ENCODE results near the gene NAP1L3.

NAP1L3 gene

DNA sequence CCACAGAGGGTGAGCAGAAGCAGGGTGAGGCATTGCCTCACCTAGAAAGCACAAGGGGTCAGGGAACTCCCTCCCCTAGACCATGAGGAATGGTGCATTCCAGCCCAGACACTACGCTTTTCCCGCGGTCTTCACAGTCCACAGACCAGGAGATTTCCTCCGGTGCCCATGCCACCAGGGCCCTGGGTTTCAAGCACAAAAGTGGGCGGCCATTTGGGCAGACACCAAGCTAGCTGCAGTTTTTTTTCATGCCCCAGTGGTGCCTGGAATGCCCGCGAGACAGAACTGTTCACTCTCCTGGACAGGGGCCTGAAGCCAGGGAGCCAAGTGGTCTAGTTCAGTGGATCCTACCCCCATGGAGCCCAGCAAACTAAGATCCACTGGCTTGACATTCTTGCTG, 12.8 kb downstream of the NAP1L3 start:
- no peak overlapping the region for H3K27ac ChIP-seq (ENCODE audit: low read depth, low read length)
- no peak overlapping the region for H2AK5ac ChIP-seq (ENCODE audit: low read length)
- H3K4me1 ChIP-seq (ENCODE audit: control insufficient read depth, low read depth, low read length): no peaks in the 10 kb centered on the region
- H3K79me1 ChIP-seq (ENCODE audit: low read length): no peaks in the 10 kb centered on the region
- no peak overlapping the region for H3K56ac ChIP-seq (ENCODE audit: low read length)
- no peak overlapping the region for H3K18ac ChIP-seq (ENCODE audit: low read length)
- no peak overlapping the region for H4K8ac ChIP-seq (ENCODE audit: low read depth, low read length)
- H2BK5ac ChIP-seq (ENCODE audit: low read length): no peak overlapping the region
- no peak overlapping the region for H3K9ac ChIP-seq (ENCODE audit: low read length)
- H3K27me3 ChIP-seq (ENCODE audit: insufficient read depth, low read length, poor library complexity): no peaks in the 10 kb centered on the region
- no peak overlapping the region for H3K4me2 ChIP-seq (ENCODE audit: low read length)
- no peak overlapping the region for H3K4ac ChIP-seq (ENCODE audit: low read depth, low read length)
- H3K36me3 ChIP-seq (ENCODE audit: control insufficient read depth, insufficient read depth, low read length): no peaks in the 10 kb centered on the region
- no CpG with 5 or more reads among the region's 7 CpGs for WGBS (ENCODE audit: extremely low coverage, insufficient coverage, low lambda C conversion rate)
- DNase-seq: no peak
- H3K79me2 ChIP-seq (ENCODE audit: control insufficient read depth, insufficient read depth, low read length): no peaks in the 10 kb centered on the region
- H3K4me3 ChIP-seq (ENCODE audit: low read length): no peak overlapping the region
- H3K23ac ChIP-seq (ENCODE audit: low read length): no peak overlapping the region
- no peak overlapping the region for H4K5ac ChIP-seq (ENCODE audit: low read length)
- no peak overlapping the region for H2BK15ac ChIP-seq (replicated peaks; ENCODE audit: low read depth)
- no peak overlapping the region for H2BK120ac ChIP-seq (ENCODE audit: low read depth, low read length)

DNA sequence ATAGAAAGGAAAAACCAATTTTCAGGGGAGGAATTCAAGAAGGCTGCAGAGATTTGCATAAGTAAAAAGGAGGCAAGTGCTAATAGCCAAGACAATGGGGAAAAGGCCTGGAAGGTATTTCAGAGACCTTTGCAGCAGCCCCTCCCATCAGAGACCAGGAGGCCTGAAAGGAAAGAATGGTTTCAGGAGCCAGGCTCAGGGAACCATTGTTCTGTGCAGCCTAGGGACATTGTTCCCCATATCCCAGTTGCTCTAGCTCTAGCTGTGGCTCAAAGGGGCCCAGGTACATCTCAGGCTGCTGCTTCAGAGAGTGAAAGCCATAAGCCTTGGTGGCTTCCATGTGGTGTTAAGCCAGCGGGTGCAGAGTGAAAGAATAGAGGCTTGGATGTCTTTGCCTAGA, 24.0 kb downstream of the NAP1L3 start:
- H4K5ac ChIP-seq (ENCODE audit: low read length): no peak overlapping the region
- no peak overlapping the region for H3K4me3 ChIP-seq (ENCODE audit: low read length)
- no peak overlapping the region for H3K9ac ChIP-seq (ENCODE audit: low read length)
- H3K27ac ChIP-seq (ENCODE audit: low read depth, low read length): no peak overlapping the region
- no peak overlapping the region for H2BK5ac ChIP-seq (ENCODE audit: low read length)
- no CpG with 5 or more reads among the region's 1 CpG for WGBS (ENCODE audit: extremely low coverage, insufficient coverage, low lambda C conversion rate)
- H3K4me1 ChIP-seq (ENCODE audit: control insufficient read depth, low read depth, low read length): no peaks in the 10 kb centered on the region
- H3K56ac ChIP-seq (ENCODE audit: low read length): no peak overlapping the region
- H2AK5ac ChIP-seq (ENCODE audit: low read length): no peak overlapping the region
- H4K8ac ChIP-seq (ENCODE audit: low read depth, low read length): no peak overlapping the region
- no peak overlapping the region for H3K23ac ChIP-seq (ENCODE audit: low read length)
- no peaks in the 10 kb centered on the region for H3K27me3 ChIP-seq (ENCODE audit: insufficient read depth, low read length, poor library complexity)
- H3K36me3 ChIP-seq (ENCODE audit: control insufficient read depth, insufficient read depth, low read length): no peaks in the 10 kb centered on the region
- H2BK120ac ChIP-seq (ENCODE audit: low read depth, low read length): no peak overlapping the region
- H3K79me1 ChIP-seq (ENCODE audit: low read length): no peaks in the 10 kb centered on the region
- peak; percentile 40 for DNase-seq
- H2BK15ac ChIP-seq (replicated peaks; ENCODE audit: low read depth): no peak overlapping the region
- no peak overlapping the region for H3K4me2 ChIP-seq (ENCODE audit: low read length)
- H3K79me2 ChIP-seq (ENCODE audit: control insufficient read depth, insufficient read depth, low read length): no peaks in the 10 kb centered on the region
- H3K4ac ChIP-seq (ENCODE audit: low read depth, low read length): no peak overlapping the region
- H3K18ac ChIP-seq (ENCODE audit: low read length): no peak overlapping the region

GRCh38 chrX:93637591-93637990, 35.8 kb downstream of the NAP1L3 start:
- no peak overlapping the region for H4K5ac ChIP-seq (ENCODE audit: low read length)
- no peak overlapping the region for H3K56ac ChIP-seq (ENCODE audit: low read length)

More at GRCh38 chrX:93637591-93637990, 35.8 kb downstream of the NAP1L3 start:
- H3K4me2 ChIP-seq (ENCODE audit: low read length): no peak overlapping the region
- no peak overlapping the region for H3K4ac ChIP-seq (ENCODE audit: low read depth, low read length)
- no peak overlapping the region for H2BK120ac ChIP-seq (ENCODE audit: low read depth, low read length)
- WGBS (ENCODE audit: extremely low coverage, insufficient coverage, low lambda C conversion rate): no CpG with 5 or more reads among the region's 2 CpGs
- no peaks in the 10 kb centered on the region for H3K79me2 ChIP-seq (ENCODE audit: control insufficient read depth, insufficient read depth, low read length)
- DNase-seq: no peak
- H2BK15ac ChIP-seq (replicated peaks; ENCODE audit: low read depth): no peak overlapping the region
- no peaks in the 10 kb centered on the region for H3K4me1 ChIP-seq (ENCODE audit: control insufficient read depth, low read depth, low read length)
- H3K36me3 ChIP-seq (ENCODE audit: control insufficient read depth, insufficient read depth, low read length): no peaks in the 10 kb centered on the region
- H4K8ac ChIP-seq (ENCODE audit: low read depth, low read length): no peak overlapping the region
- H2BK5ac ChIP-seq (ENCODE audit: low read length): no peak overlapping the region
- no peak overlapping the region for H3K9ac ChIP-seq (ENCODE audit: low read length)
- H3K18ac ChIP-seq (ENCODE audit: low read length): no peak overlapping the region
- H3K27me3 ChIP-seq (ENCODE audit: insufficient read depth, low read length, poor library complexity): no peaks in the 10 kb centered on the region
- no peak overlapping the region for H2AK5ac ChIP-seq (ENCODE audit: low read length)
- no peaks in the 10 kb centered on the region for H3K79me1 ChIP-seq (ENCODE audit: low read length)
- no peak overlapping the region for H3K23ac ChIP-seq (ENCODE audit: low read length)
- no peak overlapping the region for H3K4me3 ChIP-seq (ENCODE audit: low read length)
- no peak overlapping the region for H3K27ac ChIP-seq (ENCODE audit: low read depth, low read length)

Data from mesendoderm (in vitro differentiated cells).